ENCODE data around the gene TMEM51. TPM values are rescaled to one million over a fixed set of nuclear protein-coding genes. Genes with fewer than 3 reads are reported as not detected.

Gene TMEM51
- total RNA-seq, 2 donors from 2014 or later, result 12.1 TPM

DNA sequence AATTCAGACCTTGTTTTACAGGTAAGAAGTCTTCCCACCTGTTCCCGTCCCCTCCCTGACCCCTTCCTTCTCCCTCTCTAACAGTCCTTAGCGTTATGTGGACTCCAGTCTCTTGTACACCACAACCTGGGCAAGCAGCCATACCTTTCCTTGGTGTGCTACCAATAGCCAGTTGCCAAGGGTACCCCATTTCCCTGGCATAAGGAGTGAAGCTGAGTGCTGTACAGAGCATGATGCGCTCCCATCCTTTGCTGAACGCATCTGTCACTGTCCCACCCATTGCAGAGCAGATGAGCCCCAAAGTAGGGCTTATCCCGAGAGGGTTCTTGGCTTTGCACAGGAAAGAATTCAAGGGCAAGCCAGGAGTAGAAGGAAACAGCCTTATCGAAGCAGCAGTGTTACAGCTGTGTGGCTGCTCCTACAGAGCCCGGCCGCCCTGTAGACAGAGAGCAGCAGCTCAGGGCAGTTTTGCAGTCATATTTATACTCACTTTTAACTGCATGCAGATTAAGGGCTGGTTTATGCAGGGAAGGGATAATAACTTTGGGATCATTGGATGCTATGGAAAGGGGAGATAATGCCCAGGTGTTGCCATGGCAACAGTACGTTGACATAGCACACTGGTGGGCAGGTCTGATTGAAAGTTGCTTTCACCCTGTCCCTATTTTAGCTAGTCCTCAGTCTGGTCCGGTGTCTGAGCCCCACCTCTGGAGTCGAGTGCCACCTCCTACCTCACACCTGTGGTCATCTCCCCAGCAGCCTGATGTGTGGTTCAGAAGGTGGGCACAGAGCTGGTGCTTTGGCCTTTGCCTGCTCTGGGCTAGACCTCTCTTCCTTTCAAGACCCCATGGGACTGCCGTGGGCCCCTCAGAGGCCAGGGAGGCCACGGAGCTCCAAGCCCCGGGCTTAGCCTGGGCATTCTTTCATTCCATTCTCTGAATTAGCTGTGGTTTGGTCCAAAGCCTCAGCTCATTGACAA lies 98.6 kb downstream of the TMEM51 start:
- WGBS, 2 experiments (ENCODE audit: insufficient coverage in 1 of 2, insufficient read length in 1 of 2), result 89 to 91% methylated on average over 5 to 14 of the region's 14 CpGs
- DNase-seq, result no peak
- Mint-ChIP-seq H3K27me3 (ENCODE audit: insufficient read depth) (peaks cover 24% of the 10 kb centered on the region), H3K4me1 (peaks cover 15% of the 10 kb centered on the region), H3K36me3 (ENCODE audit: low read depth) (peaks cover 2% of the 10 kb centered on the region), H3K9me3 (no peaks in the 10 kb centered on the region), H3K4me3 (no peak overlapping the region), H3K27ac (no peak overlapping the region)
- Histone ChIP-seq H3K27ac (ENCODE audit: low read depth, low read length) (no peak overlapping the region), H3K27me3 (ENCODE audit: control insufficient read depth, insufficient read depth, low read length, poor library complexity, severe bottlenecking) (no peaks in the 10 kb centered on the region), H3K4me3 (ENCODE audit: low read length) (no peak overlapping the region), H3K9me3 (ENCODE audit: control insufficient read depth, low read length) (peaks cover 6% of the 10 kb centered on the region), H3K9ac (ENCODE audit: extremely low read depth, low read length, poor library complexity, severe bottlenecking) (no peak overlapping the region), H3K4me1 (ENCODE audit: control insufficient read depth, insufficient read depth, low read length) (no peaks in the 10 kb centered on the region), H3K36me3 (ENCODE audit: control insufficient read depth, insufficient read depth, low read length) (no peaks in the 10 kb centered on the region)
- TF ChIP-seq, protein P1, sequence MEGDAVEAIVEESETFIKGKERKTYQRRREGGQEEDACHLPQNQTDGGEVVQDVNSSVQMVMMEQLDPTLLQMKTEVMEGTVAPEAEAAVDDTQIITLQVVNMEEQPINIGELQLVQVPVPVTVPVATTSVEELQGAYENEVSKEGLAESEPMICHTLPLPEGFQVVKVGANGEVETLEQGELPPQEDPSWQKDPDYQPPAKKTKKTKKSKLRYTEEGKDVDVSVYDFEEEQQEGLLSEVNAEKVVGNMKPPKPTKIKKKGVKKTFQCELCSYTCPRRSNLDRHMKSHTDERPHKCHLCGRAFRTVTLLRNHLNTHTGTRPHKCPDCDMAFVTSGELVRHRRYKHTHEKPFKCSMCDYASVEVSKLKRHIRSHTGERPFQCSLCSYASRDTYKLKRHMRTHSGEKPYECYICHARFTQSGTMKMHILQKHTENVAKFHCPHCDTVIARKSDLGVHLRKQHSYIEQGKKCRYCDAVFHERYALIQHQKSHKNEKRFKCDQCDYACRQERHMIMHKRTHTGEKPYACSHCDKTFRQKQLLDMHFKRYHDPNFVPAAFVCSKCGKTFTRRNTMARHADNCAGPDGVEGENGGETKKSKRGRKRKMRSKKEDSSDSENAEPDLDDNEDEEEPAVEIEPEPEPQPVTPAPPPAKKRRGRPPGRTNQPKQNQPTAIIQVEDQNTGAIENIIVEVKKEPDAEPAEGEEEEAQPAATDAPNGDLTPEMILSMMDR (conservative IDR thresholded peaks at IDR 0.05), result no peak

DNA sequence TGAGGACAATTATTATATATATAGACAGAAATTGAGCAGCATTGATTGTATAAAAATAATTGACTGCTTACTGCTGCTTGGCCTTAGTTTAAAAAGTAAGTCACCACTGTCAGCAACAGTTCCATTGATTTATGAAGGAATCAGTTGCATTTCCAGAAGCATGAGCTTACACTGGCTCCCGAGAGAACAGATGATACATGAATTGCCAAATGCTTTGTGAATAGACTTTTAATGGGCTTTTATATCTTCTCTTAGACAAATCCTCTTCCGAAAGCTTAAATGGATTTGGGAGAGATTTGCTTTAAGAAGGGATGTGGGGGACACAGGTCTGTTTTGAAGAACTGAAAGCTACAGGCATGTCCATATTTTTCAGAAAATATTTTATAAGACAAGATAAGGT lies 101.0 kb downstream of the TMEM51 start:
- Mint-ChIP-seq H3K27me3 (ENCODE audit: insufficient read depth) (peaks cover 15% of the 10 kb centered on the region), H3K9me3 (no peaks in the 10 kb centered on the region), H3K36me3 (ENCODE audit: low read depth) (peaks cover 2% of the 10 kb centered on the region), H3K27ac (no peak overlapping the region), H3K4me1 (no peaks in the 10 kb centered on the region), H3K4me3 (no peak overlapping the region)
- 45 to 89% methylated on average over 1 to 2 of the region's 2 CpGs for WGBS, 2 experiments (ENCODE audit: insufficient coverage in 1 of 2, insufficient read length in 1 of 2)
- Histone ChIP-seq H3K9me3 (ENCODE audit: control insufficient read depth, low read length) (peaks cover 6% of the 10 kb centered on the region), H3K4me3 (ENCODE audit: low read length) (no peak overlapping the region), H3K9ac (ENCODE audit: extremely low read depth, low read length, poor library complexity, severe bottlenecking) (no peak overlapping the region), H3K36me3 (ENCODE audit: control insufficient read depth, insufficient read depth, low read length) (no peaks in the 10 kb centered on the region), H3K27ac (ENCODE audit: low read depth, low read length) (no peak overlapping the region), H3K4me1 (ENCODE audit: control insufficient read depth, insufficient read depth, low read length) (no peaks in the 10 kb centered on the region), H3K27me3 (ENCODE audit: control insufficient read depth, insufficient read depth, low read length, poor library complexity, severe bottlenecking) (no peaks in the 10 kb centered on the region)
- TF ChIP-seq, protein P1 (conservative IDR thresholded peaks at IDR 0.05), result no peak
- DNase-seq, result no peak

DNA sequence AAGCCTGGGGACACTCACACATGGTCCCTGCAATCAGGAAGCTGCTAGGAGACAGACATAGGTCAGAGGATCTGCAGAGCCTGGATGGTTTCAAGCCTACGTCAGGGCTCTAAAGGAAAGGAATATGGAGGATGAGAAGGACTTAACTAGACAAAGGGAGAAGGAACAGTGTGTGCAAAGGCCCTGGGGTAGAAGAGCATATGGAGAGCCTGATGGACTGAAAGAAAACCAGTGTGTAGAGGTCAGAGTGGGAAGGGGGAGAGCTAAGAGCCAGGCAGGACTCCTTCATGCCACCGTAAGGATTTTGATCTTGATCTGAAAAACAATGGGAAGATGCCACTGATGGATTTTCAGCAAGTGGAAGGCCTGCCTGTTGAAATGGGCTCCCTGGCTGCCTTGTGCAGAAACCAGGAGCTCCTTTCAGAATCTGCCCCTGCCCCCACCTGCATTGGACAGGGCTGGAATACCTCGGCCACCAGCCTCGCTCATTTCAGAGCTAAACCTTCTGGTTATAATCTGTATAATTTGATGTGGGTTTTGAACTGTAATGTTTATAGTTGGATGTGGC lies 102.1 kb downstream of the TMEM51 start:
- no peak overlapping the region for H3K4me3 Mint-ChIP-seq
- H3K4me1 Mint-ChIP-seq, result peaks cover 4% of the 10 kb centered on the region
- Histone ChIP-seq H3K9me3 (ENCODE audit: control insufficient read depth, low read length) (peaks cover 6% of the 10 kb centered on the region), H3K4me3 (ENCODE audit: low read length) (no peak overlapping the region), H3K36me3 (ENCODE audit: control insufficient read depth, insufficient read depth, low read length) (no peaks in the 10 kb centered on the region), H3K9ac (ENCODE audit: extremely low read depth, low read length, poor library complexity, severe bottlenecking) (no peak overlapping the region), H3K27me3 (ENCODE audit: control insufficient read depth, insufficient read depth, low read length, poor library complexity, severe bottlenecking) (no peaks in the 10 kb centered on the region), H3K4me1 (ENCODE audit: control insufficient read depth, insufficient read depth, low read length) (no peaks in the 10 kb centered on the region), H3K27ac (ENCODE audit: low read depth, low read length) (no peak overlapping the region)
- H3K27me3 Mint-ChIP-seq (ENCODE audit: insufficient read depth), result peaks cover 9% of the 10 kb centered on the region
- H3K36me3 Mint-ChIP-seq (ENCODE audit: low read depth), result peaks cover 2% of the 10 kb centered on the region
- no peak for DNase-seq
- WGBS, 2 experiments (ENCODE audit: insufficient coverage in 1 of 2, insufficient read length in 1 of 2), result 55 to 70% methylated on average over 2 to 4 of the region's 4 CpGs
- H3K27ac Mint-ChIP-seq, result no peak overlapping the region
- TF ChIP-seq, protein P1 (conservative IDR thresholded peaks at IDR 0.05), result no peak
- H3K9me3 Mint-ChIP-seq, result no peaks in the 10 kb centered on the region
